ENCODE results near the gene ANXA2.

ANXA2 gene

GRCh38 chr15:60315878-60316277 is 81.9 kb downstream of the ANXA2 start:
- no peak for DNase-seq (ENCODE audit: low read depth)
- H3K4me3 ChIP-seq (ENCODE audit: low read depth, low read length), result no peak overlapping the region
- TF ChIP-seq CTCF (IDR thresholded peaks at IDR 0.05; ENCODE audit: control insufficient read depth, extremely low read depth, insufficient read depth), result no peak

GRCh38 chr15:60313906-60314305 is 83.9 kb downstream of the ANXA2 start:
- no peak for TF ChIP-seq CTCF (IDR thresholded peaks at IDR 0.05; ENCODE audit: control insufficient read depth, extremely low read depth, insufficient read depth)
- no peak for DNase-seq (ENCODE audit: low read depth)
- H3K4me3 ChIP-seq (ENCODE audit: low read depth, low read length), result no peak overlapping the region

GRCh38 chr15:60307034-60307433 is 90.8 kb downstream of the ANXA2 start:
- no peak for DNase-seq (ENCODE audit: low read depth)
- no peak overlapping the region for H3K4me3 ChIP-seq (ENCODE audit: low read depth, low read length)
- no peak for TF ChIP-seq CTCF (IDR thresholded peaks at IDR 0.05; ENCODE audit: control insufficient read depth, extremely low read depth, insufficient read depth)

- no peak for DNase-seq (ENCODE audit: low read depth)
Observed at GRCh38 chr15:60301024-60301423, 96.8 kb downstream of the ANXA2 start.

GRCh38 chr15:60299452-60300047 is 98.2 kb downstream of the ANXA2 start:
- no peak for DNase-seq (ENCODE audit: low read depth)
- no peak overlapping the region for H3K4me3 ChIP-seq (ENCODE audit: low read depth, low read length)
- peak; percentile 46; the same call in 1 of the 2 replicates for TF ChIP-seq CTCF (IDR thresholded peaks at IDR 0.05; ENCODE audit: control insufficient read depth, extremely low read depth, insufficient read depth)

More at GRCh38 chr15:60301024-60301423, 96.8 kb downstream of the ANXA2 start:
- TF ChIP-seq CTCF (IDR thresholded peaks at IDR 0.05; ENCODE audit: control insufficient read depth, extremely low read depth, insufficient read depth), result no peak
- no peak overlapping the region for H3K4me3 ChIP-seq (ENCODE audit: low read depth, low read length)
